ENCODE data around the gene DOCK8. TPM values are rescaled to one million over a fixed set of nuclear protein-coding genes. Genes with fewer than 3 reads are reported as not detected.

Gene DOCK8
- total RNA-seq, 1 donor from 2014 or later, result 0.22 TPM

- DNase-seq, result no peak
- H3K4me3 Mint-ChIP-seq (ENCODE audit: unreplicated experiment), result no peak overlapping the region
- no peak for TF ChIP-seq CTCF (IDR thresholded peaks at IDR 0.05; ENCODE audit: partially characterized antibody, unreplicated experiment)
- H3K27me3 Mint-ChIP-seq (ENCODE audit: unreplicated experiment), result peaks cover 1% of the 10 kb centered on the region
- H3K9me3 Mint-ChIP-seq (ENCODE audit: unreplicated experiment), result no peaks in the 10 kb centered on the region
- H3K4me1 Mint-ChIP-seq (ENCODE audit: low read depth, unreplicated experiment), result peaks cover 3% of the 10 kb centered on the region
- H3K27ac Mint-ChIP-seq (ENCODE audit: unreplicated experiment), result no peak overlapping the region
- H3K36me3 Mint-ChIP-seq (ENCODE audit: unreplicated experiment), result no peaks in the 10 kb centered on the region
Measured at GRCh38 chr9:353077-353476, 138.4 kb downstream of the DOCK8 start.

DNA sequence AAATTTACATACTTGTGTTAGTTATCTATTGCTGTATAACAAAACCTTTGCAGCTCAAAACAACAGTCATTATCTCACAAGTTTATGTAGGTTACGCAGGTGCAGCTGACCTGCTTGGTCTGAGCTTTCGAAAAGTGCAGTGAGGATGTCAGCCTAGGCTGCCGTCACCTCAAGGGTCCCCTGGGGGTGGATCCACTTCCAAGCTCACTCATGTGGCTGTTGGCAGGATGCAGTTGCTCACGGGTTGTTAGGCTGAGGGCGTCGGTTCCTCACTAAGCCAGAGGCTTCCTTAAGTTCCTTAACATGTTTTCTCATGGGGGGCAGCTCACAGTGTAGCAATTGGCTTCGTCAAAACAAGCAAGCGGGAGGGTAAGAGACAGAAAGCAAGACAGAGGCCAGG, 139.8 kb downstream of the DOCK8 start:
- no peaks in the 10 kb centered on the region for H3K36me3 Mint-ChIP-seq (ENCODE audit: unreplicated experiment)
- no peak overlapping the region for H3K27ac Mint-ChIP-seq (ENCODE audit: unreplicated experiment)
- peaks cover 1% of the 10 kb centered on the region for H3K27me3 Mint-ChIP-seq (ENCODE audit: unreplicated experiment)
- H3K4me3 Mint-ChIP-seq (ENCODE audit: unreplicated experiment), result no peak overlapping the region
- TF ChIP-seq CTCF (IDR thresholded peaks at IDR 0.05; ENCODE audit: partially characterized antibody, unreplicated experiment), result no peak
- no peak for DNase-seq
- H3K9me3 Mint-ChIP-seq (ENCODE audit: unreplicated experiment), result no peaks in the 10 kb centered on the region
- H3K4me1 Mint-ChIP-seq (ENCODE audit: low read depth, unreplicated experiment), result no peaks in the 10 kb centered on the region

DNA sequence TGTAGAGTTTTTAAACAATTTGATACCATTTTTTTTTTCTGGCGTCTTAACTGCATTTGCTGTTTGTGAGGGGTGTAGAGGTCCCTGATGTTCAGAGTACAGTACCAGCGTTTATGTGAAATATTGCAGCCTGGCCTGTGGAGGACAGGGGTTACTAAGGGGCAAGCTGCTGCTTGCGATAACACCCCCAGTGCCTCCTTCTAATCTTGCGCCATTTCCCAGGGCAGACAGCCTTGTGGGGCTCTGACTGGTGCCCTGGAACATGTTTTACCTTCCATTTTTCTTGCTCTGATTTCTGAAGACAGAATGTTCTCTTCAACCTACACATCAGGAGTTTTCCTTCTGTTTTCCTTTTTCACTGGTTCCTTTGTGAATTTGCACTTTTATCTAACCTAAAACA, 142.9 kb downstream of the DOCK8 start:
- Mint-ChIP-seq H3K4me1 (ENCODE audit: low read depth, unreplicated experiment) (no peaks in the 10 kb centered on the region), H3K36me3 (ENCODE audit: unreplicated experiment) (no peaks in the 10 kb centered on the region), H3K4me3 (ENCODE audit: unreplicated experiment) (no peak overlapping the region), H3K9me3 (ENCODE audit: unreplicated experiment) (peaks cover 1% of the 10 kb centered on the region), H3K27me3 (ENCODE audit: unreplicated experiment) (no peaks in the 10 kb centered on the region), H3K27ac (ENCODE audit: unreplicated experiment) (no peak overlapping the region)
- no peak for DNase-seq
- TF ChIP-seq CTCF (IDR thresholded peaks at IDR 0.05; ENCODE audit: partially characterized antibody, unreplicated experiment), result no peak

GRCh38 chr9:362561-363273, 148.1 kb downstream of the DOCK8 start:
- peaks cover 1% of the 10 kb centered on the region for H3K9me3 Mint-ChIP-seq (ENCODE audit: unreplicated experiment)
- peaks cover 2% of the 10 kb centered on the region for H3K27me3 Mint-ChIP-seq (ENCODE audit: unreplicated experiment)
- H3K4me1 Mint-ChIP-seq (ENCODE audit: low read depth, unreplicated experiment), result peaks cover 7% of the 10 kb centered on the region
- no peak for DNase-seq
- no peaks in the 10 kb centered on the region for H3K36me3 Mint-ChIP-seq (ENCODE audit: unreplicated experiment)
- H3K27ac Mint-ChIP-seq (ENCODE audit: unreplicated experiment), result no peak overlapping the region
- H3K4me3 Mint-ChIP-seq (ENCODE audit: unreplicated experiment), result no peak overlapping the region
- no peak for TF ChIP-seq CTCF (IDR thresholded peaks at IDR 0.05; ENCODE audit: partially characterized antibody, unreplicated experiment)

GRCh38 chr9:363274-363612, 148.6 kb downstream of the DOCK8 start:
- Mint-ChIP-seq H3K27me3 (ENCODE audit: unreplicated experiment) (peaks cover 2% of the 10 kb centered on the region), H3K9me3 (ENCODE audit: unreplicated experiment) (peaks cover 1% of the 10 kb centered on the region), H3K4me1 (ENCODE audit: low read depth, unreplicated experiment) (peaks cover 7% of the 10 kb centered on the region), H3K36me3 (ENCODE audit: unreplicated experiment) (no peaks in the 10 kb centered on the region), H3K27ac (ENCODE audit: unreplicated experiment) (no peak overlapping the region), H3K4me3 (ENCODE audit: unreplicated experiment) (no peak overlapping the region)
- DNase-seq, result no peak
- TF ChIP-seq CTCF (IDR thresholded peaks at IDR 0.05; ENCODE audit: partially characterized antibody, unreplicated experiment), result no peak

All from glutamatergic neuron (in vitro differentiated cells).